Testis (tissue), 3 donors: ENCODE data around the gene DIS3L2. TPM values are rescaled to one million over a fixed set of nuclear protein-coding genes. Genes with fewer than 3 reads are reported as not detected.

Experiments
- DNase-seq: peaks from one replicate; pipeline ENCODE4 v3.0.0-alpha.2; 2019
- H3K27ac ChIP-seq, 2 donors: fragments of 200-600 bp; sonication (generic); one replicate each; pipeline ENCODE4 v1.5.1; 2019
- H3K27me3 ChIP-seq: fragments of 200-600 bp; sonication (generic); one replicate; pipeline ENCODE4 v1.5.1; 2019
- H3K36me3 ChIP-seq: fragments of 200-600 bp; sonication (generic); one replicate; pipeline ENCODE4 v1.5.1; 2017; ENCODE audit warnings: low read depth; ENCODE audit errors: missing control alignments
- H3K4me1 ChIP-seq: fragments of 200-600 bp; sonication (generic); one replicate; pipeline ENCODE4 v1.5.1; 2019
- H3K4me3 ChIP-seq, 2 donors: fragments of 200-600 bp; sonication (generic); one replicate each; pipeline ENCODE4 v1.5.1; 2017 to 2019
- H3K9me3 ChIP-seq: fragments of 200-600 bp; sonication (generic); one replicate; pipeline ENCODE4 v1.5.1; 2017
- POLR2A ChIP-seq: fragments of 450-650 bp; IDR thresholded peaks from one replicate; pipeline ENCODE4 v1.6.1; 2017; ENCODE audit warnings: antibody characterized with exemption, mild to moderate bottlenecking, moderate library complexity
- whole genome bisulfite sequencing, 2 donors: methylation state at CpG; one replicate each; pipeline ENCODE4 v1.1.5; 2018; 5-methylcytosine and 5-hydroxymethylcytosine counted together
- intact Hi-C: fragments of 100-400 bp; cut with DNase I; formaldehyde crosslinking; loops from one replicate; pipeline ENCODE4 v1.15.1; 2023; ENCODE audit warnings: low total_unique reads
- polyA plus RNA-seq: library from polyadenylated mRNA; stranded (reverse); fragments of 350-450 nt; fragmentation: Illumina TruSeq; extraction: RNeasy Lipid Tissue Mini Kit (QIAGEN cat#74804); gene quantifications from one replicate; pipeline ENCODE4 v1.2.3, GENCODE V29; 2014; ENCODE audit warnings: low read depth, low replicate concordance; ENCODE audit not compliant: insufficient read depth
- total RNA-seq, 2 donors: library from RNA; depleted of rRNA; stranded (reverse); fragments of >200 nt; gene quantifications; one replicate each; pipeline ENCODE4 v1.2.3, GENCODE V29; 2016
- TF ChIP-seq, protein P1 (sequence below), 3 experiments: fragments of 450-650 bp in 2 of 3; fragments of 200-600 bp in 1 of 3; sonication (generic) in 1 of 3; IDR thresholded peaks; one replicate each; pipeline ENCODE4 v1.5.1; 2016 to 2019; ENCODE audit warnings: antibody characterized with exemption in 3 of 3, mild to moderate bottlenecking in 2 of 3, moderate library complexity in 1 of 3

DIS3L2 gene
- total and polyA plus RNA-seq, 3 donors from 2014 or later = 32.5 to 80.7 (median 70.4) TPM

DNA sequence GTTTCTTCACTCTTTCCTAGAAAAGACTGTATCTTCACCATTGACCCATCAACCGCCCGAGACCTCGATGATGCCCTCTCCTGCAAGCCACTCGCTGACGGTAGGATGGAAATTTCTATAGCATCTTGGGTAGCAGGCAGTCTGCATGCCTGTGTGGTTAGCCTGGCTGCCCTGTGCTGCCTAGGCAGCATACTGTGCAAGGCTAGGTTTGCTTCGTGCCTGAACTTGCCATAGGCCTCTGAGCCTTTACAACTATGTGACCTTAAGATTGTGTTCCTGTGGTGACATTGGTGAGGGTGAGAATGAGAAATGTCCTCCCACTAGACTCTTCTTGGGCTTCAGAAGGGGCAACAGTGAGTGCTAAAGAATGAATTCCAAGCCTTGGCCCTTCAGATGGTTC, 248.8 kb downstream of the DIS3L2 start:
- WGBS, 2 donors = 95 to 97% methylated on average over 6 of the region's 6 CpGs
- intact Hi-C loops = no loop called here
- Histone ChIP-seq H3K27ac (no peak overlapping the region), H3K27me3 (no peaks in the 10 kb centered on the region), H3K4me3 (no peak overlapping the region), H3K36me3 (no peaks in the 10 kb centered on the region), H3K4me1 (no peaks in the 10 kb centered on the region), H3K9me3 (no peaks in the 10 kb centered on the region)
- TF ChIP-seq POLR2A = no peak
- TF ChIP-seq, protein P1, sequence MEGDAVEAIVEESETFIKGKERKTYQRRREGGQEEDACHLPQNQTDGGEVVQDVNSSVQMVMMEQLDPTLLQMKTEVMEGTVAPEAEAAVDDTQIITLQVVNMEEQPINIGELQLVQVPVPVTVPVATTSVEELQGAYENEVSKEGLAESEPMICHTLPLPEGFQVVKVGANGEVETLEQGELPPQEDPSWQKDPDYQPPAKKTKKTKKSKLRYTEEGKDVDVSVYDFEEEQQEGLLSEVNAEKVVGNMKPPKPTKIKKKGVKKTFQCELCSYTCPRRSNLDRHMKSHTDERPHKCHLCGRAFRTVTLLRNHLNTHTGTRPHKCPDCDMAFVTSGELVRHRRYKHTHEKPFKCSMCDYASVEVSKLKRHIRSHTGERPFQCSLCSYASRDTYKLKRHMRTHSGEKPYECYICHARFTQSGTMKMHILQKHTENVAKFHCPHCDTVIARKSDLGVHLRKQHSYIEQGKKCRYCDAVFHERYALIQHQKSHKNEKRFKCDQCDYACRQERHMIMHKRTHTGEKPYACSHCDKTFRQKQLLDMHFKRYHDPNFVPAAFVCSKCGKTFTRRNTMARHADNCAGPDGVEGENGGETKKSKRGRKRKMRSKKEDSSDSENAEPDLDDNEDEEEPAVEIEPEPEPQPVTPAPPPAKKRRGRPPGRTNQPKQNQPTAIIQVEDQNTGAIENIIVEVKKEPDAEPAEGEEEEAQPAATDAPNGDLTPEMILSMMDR (IDR thresholded peaks at IDR 0.05) = no peak
- no peak for DNase-seq

GRCh38 chr2:232211743-232212686, 250.5 kb downstream of the DIS3L2 start:
- Histone ChIP-seq H3K36me3 (no peaks in the 10 kb centered on the region), H3K27me3 (no peaks in the 10 kb centered on the region), H3K9me3 (no peaks in the 10 kb centered on the region), H3K4me1 (no peaks in the 10 kb centered on the region), H3K4me3 (no peak overlapping the region), H3K27ac (no peak overlapping the region)
- WGBS, 2 donors = 79 to 83% methylated on average over 8 of the region's 8 CpGs
- no peak for DNase-seq
- no peak for TF ChIP-seq POLR2A
- TF ChIP-seq, protein P1 (IDR thresholded peaks at IDR 0.05) = no peak
- intact Hi-C loops = no loop called here

GRCh38 chr2:232213176-232213575, 251.7 kb downstream of the DIS3L2 start:
- H3K9me3 ChIP-seq = no peaks in the 10 kb centered on the region
- TF ChIP-seq, protein P1 (IDR thresholded peaks at IDR 0.05) = no peak
- no peak for TF ChIP-seq POLR2A
- no peaks in the 10 kb centered on the region for H3K36me3 ChIP-seq
- H3K27ac ChIP-seq = no peak overlapping the region
- intact Hi-C loops = no loop called here
- DNase-seq = no peak
- no peak overlapping the region for H3K4me3 ChIP-seq
- H3K27me3 ChIP-seq = no peaks in the 10 kb centered on the region
- 75 to 80% methylated on average over 2 of the region's 2 CpGs for WGBS, 2 donors
- H3K4me1 ChIP-seq = no peaks in the 10 kb centered on the region

GRCh38 chr2:232214053-232214452, 252.5 kb downstream of the DIS3L2 start:
- H3K4me1 ChIP-seq = no peaks in the 10 kb centered on the region
- intact Hi-C loops = no loop called here
- H3K27me3 ChIP-seq = no peaks in the 10 kb centered on the region
- no peaks in the 10 kb centered on the region for H3K9me3 ChIP-seq
- WGBS, 2 donors = 81 to 88% methylated on average over 5 of the region's 5 CpGs
- DNase-seq = no peak
- no peaks in the 10 kb centered on the region for H3K36me3 ChIP-seq
- no peak overlapping the region for H3K27ac ChIP-seq
- TF ChIP-seq, protein P1 (IDR thresholded peaks at IDR 0.05) = no peak
- TF ChIP-seq POLR2A = no peak
- H3K4me3 ChIP-seq = no peak overlapping the region

DNA sequence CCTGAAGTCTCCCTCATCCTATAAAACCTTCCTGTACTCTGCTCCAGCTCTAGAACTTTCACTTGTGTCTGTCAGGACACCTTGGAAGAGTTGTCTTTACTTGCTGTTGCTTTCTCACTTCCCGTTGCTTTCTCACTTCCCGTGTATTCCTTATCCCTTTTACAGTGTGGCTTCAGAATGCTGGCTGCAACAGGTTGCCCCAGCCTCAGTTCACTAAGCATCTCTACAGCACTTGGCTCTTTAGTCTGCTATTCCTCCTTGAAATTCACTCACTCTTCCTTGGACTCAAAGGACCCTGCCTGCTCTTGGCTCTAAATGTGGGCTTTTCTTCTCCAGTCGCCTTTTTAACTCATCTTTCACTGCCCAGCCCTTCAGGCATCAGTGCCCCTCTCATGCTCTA, 254.5 kb downstream of the DIS3L2 start:
- intact Hi-C loops = no loop called here
- Histone ChIP-seq H3K27ac (no peak overlapping the region), H3K36me3 (no peaks in the 10 kb centered on the region), H3K4me3 (no peak overlapping the region), H3K27me3 (no peaks in the 10 kb centered on the region), H3K4me1 (no peaks in the 10 kb centered on the region), H3K9me3 (no peaks in the 10 kb centered on the region)
- 82 to 90% methylated on average over 3 of the region's 3 CpGs for WGBS, 2 donors
- no peak for DNase-seq
- TF ChIP-seq, protein P1 (IDR thresholded peaks at IDR 0.05) = no peak
- no peak for TF ChIP-seq POLR2A
